Hematopoietic multipotent progenitor cell treated with erythropoietin and hydrocortisone succinate and interleukin-3 and kit ligand, for 17 days (in vitro differentiated cells): ENCODE results near the gene MYH1.
"Not testable (repeated sequence)": the region's sequence is repeated elsewhere in the genome, so short reads cannot be mapped to it uniquely, and the experiment has no call there.

Experiments used
- DNase-seq: peaks from one replicate; pipeline ENCODE4 v3.0.0-alpha.2; 2015; ENCODE audit warnings: low spot score

MYH1 gene

GRCh38 chr17:10518271-10519037 is at the start of gene MYH1:
TSS of gene MYH1 (minus strand) at chr17:10518542. CDS start at chr17:10516642, 1,900 bp downstream.
- no peak for DNase-seq

DNA sequence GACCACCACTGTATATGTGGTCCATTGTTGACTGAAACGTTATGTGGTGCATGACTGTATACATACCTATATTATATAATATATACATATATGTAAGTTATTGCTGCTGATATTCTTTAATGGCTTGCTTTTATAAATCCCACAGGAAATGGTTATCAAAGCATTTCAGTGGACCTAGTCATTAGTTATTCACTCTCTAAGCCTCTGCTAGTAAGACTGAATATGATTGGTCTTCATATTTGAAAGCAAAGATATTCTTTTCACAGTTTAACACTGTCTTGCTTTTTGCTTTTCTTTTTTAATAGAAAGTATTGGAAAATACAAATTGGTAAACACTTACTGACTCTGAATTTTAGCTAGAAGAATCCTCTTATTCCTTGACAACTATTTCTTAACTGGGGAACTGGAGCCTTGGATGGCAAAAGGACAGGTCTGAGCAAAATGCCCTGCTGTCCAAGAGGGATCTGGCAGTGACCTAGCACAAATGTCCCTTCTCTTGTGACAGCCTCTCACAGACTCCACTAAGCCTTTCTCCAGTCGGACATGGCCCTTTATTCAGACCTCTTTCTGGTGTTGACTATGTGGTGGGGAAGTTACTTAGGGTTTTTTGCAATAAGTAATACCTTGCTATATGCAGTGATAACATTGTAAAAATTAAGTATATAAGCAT is 45.8 kb upstream of the MYH1 start:
- DNase-seq, result no peak

DNA sequence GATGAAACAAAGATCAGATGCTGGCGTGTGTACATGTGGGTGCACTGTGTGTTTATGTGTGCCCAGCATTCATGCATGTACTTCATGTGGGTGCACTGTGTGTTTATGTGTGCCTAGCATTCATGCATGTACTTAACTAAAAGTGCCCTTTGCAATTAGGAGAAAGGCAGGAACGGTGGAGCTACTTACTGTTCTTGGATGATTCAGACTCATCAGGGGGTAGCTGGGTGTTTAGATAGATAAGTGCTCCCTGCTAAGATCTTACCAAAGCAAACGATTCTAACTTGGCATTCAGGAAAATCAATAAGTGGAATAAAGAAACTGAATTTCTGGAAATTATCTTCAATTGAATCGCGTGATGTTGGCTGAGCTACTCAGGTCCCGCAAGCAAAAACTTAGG is 39.7 kb upstream of the MYH1 start:
- no peak for DNase-seq

DNA sequence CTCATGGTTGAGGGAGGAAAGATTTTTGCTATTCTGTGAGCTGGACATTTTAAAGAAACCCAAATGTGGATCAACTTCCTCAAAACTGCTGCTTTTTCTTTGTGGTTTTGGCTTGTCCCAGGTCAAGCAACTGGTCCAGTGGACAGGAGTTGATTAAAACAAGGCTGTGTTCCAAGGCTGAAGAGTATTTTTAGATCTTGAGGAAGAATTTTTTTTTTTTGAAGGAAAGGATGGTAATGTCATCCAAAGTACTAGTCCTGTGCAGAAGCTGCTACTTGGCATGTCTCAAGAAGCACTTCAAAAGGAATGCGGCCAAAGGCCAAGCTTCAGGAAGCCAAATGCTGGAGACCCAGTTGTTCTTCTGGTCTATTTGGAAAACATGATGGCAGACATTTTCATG is 39.1 kb upstream of the MYH1 start:
- DNase-seq, result no peak

DNA sequence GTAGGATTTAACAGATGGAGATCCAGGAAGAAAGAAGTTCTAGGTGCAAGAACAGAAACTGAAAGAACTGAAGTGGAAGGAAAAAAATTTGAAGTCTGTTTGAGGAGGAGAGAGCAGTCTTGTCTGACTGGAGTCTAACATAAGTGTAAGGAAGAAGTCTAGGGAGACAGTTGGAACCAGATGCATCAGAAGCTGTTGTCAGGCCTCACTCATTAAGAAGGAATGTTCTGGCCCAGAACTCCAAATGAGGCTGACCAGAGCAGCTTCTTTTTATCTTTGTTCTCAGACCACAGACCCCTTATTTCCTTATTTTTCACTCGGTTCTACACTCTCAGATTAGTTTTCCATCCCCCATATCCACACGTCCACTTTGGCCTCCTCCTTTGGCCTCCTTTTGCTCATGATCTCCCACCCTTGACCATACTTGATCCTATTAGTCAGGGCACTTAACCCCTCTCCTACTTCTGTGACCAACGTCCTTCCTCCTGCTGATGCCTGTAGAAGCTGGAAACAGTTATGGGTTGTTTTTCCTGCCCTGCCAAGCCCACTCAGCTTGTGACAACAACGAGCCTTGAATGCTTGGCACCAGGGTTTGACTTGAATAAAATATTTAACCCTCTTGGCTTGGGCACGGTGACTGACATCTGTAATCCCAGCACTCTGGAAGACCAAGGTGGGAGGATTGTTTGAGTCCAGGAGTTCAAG is 38.1 kb upstream of the MYH1 start:
- DNase-seq, result no peak

DNA sequence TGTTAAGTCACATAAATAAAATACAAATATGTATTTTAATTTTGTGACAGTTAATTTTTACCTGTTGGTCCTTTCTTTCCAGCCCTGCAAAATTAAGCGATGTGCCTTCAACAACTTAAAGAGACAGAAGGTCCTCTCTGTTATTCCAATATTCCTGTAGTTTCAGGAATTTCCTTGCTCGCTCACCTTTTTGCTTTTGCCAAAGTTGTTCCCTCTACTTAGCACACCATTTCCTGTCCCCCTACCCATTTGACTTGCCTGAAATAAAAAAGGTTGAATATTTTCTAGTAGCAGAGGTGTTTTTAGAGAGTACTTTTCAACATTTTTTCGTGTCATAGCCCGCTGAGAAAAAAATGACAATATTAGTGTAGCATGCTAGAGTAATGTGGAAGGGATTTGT is 31.7 kb upstream of the MYH1 start:
- no peak for DNase-seq

GRCh38 chr17:10549096-10549842 is 30.9 kb upstream of the MYH1 start, which contains the start of gene MYH2:
TSS of gene MYH2 (minus strand) at chr17:10549658. CDS start at chr17:10547920, 1,738 bp downstream.
- no peak for DNase-seq

- no peak for DNase-seq
Measured at GRCh38 chr17:10547351-10547750, 29.0 kb upstream of the MYH1 start.

DNA sequence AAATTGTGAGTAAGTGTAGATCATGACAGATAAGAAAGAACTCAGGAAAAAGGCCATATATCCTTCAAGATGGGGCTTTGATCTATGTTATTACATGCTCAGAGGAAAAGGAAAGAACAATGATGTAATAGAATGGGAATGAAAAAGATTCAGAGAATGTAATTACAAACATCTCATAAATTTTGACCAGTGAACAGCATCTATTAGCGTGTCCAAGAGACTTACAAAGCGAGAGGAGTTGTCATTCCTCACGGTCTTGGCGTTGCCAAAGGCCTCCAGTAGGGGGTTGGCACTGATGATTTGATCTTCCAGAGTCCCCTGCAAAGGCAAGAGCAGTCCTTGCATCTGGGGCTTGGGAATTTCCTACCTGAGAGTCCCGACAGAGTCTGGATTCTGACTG is 25.1 kb upstream of the MYH1 start:
- DNase-seq, result not testable (repeated sequence)

DNA sequence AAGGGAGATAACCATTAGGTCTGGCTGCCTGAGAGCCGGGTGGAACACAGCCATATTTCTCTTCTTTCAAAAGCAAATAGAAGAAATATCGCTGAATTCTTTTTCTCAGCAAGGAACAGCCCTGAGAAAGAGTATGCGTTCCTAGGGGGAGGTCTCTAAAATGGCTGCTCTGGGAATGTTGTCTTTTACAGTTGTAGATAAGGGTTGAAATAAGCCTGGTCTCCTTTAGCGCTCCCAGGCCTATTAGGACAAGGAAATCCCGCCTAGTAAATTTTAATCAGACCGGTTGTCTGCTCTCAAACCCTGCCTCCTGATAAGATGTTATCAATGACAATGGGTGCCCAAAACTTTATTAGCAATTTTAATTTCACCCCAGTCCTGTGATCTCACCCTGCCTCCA is 22.8 kb upstream of the MYH1 start:
- DNase-seq, result not testable (repeated sequence)

DNA sequence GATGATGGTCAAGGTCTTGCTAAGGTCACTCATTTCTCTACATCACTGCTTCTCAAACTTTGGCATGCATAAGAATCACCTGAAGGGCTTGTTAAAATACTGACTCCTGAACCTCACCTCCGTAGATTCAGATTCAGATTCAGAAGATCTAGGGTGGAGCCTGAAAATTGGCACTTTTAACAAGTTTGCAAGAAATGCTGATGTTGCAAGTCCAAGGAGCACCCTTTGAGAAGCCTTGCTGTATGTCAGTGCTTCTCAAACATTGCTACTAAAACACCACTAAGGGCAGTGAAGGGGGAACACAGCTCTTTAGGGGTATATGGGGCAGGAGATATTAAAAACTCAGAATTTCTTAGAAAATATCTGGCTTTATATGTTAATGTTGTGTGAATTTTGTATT is 13.7 kb upstream of the MYH1 start:
- no peak for DNase-seq

DNA sequence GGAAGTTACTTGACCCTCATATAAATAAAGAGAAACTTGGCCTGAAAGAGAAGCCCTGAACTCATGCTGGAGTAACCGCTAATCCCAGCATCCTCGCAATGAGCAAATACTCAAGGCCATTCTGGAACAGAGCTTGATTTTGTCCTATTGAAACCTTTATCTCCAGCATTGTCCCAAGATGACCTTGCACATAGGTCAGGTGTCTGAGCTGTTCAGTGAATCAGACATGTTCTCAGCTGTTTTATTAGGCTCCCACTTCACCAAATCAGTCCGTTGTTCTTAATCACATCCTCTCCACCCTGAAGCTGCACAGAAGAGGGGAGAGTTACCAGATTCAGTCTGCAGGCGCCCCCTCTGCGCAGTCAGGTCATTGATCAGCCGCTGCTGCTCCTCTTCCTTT is 9.1 kb upstream of the MYH1 start:
- no peak for DNase-seq

GRCh38 chr17:10526517-10526916 is 8.2 kb upstream of the MYH1 start:
- no peak for DNase-seq

GRCh38 chr17:10523064-10523463 is 4.7 kb upstream of the MYH1 start:
- no peak for DNase-seq

- DNase-seq, result no peak
Measured at GRCh38 chr17:10521949-10522348, 3.6 kb upstream of the MYH1 start.

DNA sequence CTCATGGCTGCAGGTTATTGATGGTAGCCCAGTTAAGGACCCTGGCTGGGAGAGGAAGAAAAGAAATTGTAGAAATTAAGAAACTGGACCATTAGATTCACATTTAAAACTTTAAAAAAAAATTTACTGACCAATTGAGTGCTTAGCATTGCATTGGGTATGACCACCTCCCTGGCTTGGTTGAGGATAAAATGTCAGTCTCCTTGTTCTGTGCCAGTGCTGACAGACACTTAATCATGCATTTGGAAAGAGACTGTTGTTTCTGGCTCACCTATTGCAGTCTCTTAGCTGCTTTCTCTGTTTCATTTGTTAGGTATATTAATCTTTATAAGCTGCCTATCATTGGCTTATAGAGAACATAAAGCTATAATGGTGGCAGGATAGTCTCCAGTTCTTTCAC is 1.7 kb downstream of the MYH1 start:
- no peak for DNase-seq

GRCh38 chr17:10516065-10516464 is 2.3 kb downstream of the MYH1 start:
- no peak for DNase-seq

DNA sequence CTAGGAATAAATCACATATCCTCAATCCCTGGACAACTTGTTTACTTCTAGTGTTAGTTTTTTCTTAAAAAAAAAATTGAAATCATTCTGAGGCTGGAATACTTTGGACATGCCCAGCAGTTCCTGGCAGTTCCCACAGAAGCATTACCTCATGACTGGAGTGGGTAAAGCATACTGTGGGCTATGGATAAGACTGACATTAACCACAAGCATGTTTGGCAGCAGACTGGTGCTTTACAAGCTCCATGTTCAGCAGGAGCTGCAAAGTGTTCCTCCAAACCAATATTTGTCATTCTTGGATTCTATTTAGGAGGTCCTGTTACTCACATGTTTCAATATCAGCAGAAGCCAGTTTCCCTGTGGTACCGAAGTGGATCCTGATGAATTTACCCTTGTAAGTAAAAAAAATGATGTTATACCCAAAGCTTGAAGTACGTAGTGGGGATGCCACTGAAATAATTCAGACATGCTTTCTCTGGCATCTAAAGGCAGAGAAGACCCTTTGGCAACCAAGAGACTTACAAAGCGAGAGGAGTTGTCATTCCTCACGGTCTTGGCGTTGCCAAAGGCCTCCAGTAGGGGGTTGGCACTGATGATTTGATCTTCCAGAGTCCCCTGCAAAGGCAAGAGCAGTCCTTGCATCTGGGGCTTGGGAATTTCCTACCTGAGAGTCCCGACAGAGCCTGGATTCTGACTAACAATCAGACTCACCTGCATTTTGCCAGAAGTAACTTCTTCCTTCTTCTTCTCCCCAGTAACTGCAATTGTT is 4.9 kb downstream of the MYH1 start:
- DNase-seq, result no peak

- no peak for DNase-seq
Measured at GRCh38 chr17:10512856-10513255, 5.5 kb downstream of the MYH1 start.

DNA sequence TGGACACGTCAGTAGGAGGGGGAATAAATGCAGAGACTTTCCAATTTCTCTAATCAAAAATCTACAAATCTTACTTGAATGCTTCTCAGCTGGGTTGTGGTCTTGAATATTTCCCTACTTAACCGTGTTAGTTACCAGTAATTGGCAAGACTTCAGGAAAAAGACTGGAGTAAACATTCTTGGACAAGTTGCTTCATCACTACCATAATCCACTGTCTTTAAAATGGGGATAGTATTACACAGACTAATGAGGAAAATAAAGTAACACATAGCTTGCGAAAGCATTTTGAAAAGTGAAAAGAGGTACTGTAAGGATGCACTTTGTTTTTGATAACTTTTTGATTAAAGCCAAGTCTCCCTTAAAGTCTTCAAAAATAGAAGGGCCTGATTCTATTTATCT is 18.4 kb downstream of the MYH1 start:
- no peak for DNase-seq

DNA sequence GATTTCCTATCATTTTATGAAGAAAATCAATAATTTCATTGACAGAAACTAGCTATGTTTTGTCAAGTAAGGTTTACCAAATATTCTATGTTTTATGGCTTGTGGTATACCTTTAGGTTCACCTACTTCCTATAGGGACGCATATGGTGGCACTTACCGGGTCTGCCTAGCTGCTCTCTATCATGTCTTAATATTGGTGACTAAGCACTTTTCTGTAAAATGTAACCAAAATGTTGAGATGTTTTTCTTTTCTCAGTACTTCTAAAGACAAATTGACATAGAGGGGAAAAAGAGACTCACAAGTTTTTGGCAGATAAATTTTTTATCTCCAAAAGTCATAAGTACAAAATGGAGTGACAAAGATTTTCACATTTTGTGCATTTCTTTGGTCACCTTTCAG is 26.3 kb downstream of the MYH1 start:
- no peak for DNase-seq

GRCh38 chr17:10482252-10482651 is 36.1 kb downstream of the MYH1 start:
- no peak for DNase-seq
